Neuronal stem cell (in vitro differentiated cells): Measurements from ENCODE around the gene CCDC198.

Experiments
- DNase-seq: peaks from one replicate; pipeline ENCODE4 v3.0.0-alpha.2; 2013; ENCODE audit warnings: low spot score
- H2AFZ ChIP-seq: one replicate; pipeline ENCODE4 v1.6.1; 2013; ENCODE audit warnings: mild to moderate bottlenecking, low read length, inconsistent platforms
- H2AK5ac ChIP-seq: 2 replicates; pipeline ENCODE4 v1.6.1; 2013; ENCODE audit warnings: low read depth, mild to moderate bottlenecking, inconsistent platforms, low read length, moderate library complexity, mixed read lengths
- H2BK120ac ChIP-seq: 2 replicates; pipeline ENCODE4 v1.6.1; 2013; ENCODE audit warnings: low read depth, mild to moderate bottlenecking, inconsistent platforms, low read length, moderate library complexity, mixed read lengths
- H2BK12ac ChIP-seq: one replicate; pipeline ENCODE4 v1.6.1; 2013; ENCODE audit warnings: low read length, inconsistent platforms
- H2BK15ac ChIP-seq: 2 replicates; pipeline ENCODE4 v1.6.1; 2013; ENCODE audit warnings: mild to moderate bottlenecking, low read length, inconsistent platforms, mixed read lengths
- H2BK5ac ChIP-seq: one replicate; pipeline ENCODE4 v1.6.1; 2013; ENCODE audit warnings: inconsistent platforms, mild to moderate bottlenecking, low read length, moderate library complexity
- H3K14ac ChIP-seq: one replicate; pipeline ENCODE4 v1.6.1; 2013; ENCODE audit warnings: low read length, inconsistent platforms
- H3K18ac ChIP-seq: 2 replicates; pipeline ENCODE4 v1.6.1; 2013; ENCODE audit warnings: low read length, inconsistent platforms
- H3K23ac ChIP-seq: 2 replicates; pipeline ENCODE4 v1.6.1; 2013; ENCODE audit warnings: low read depth, mild to moderate bottlenecking, mixed read lengths, low read length, inconsistent platforms; ENCODE audit not compliant: poor library complexity
- H3K27ac ChIP-seq: replicated peaks from 3 replicates; pipeline ENCODE4 v1.5.1; 2013; ENCODE audit warnings: low read length, inconsistent platforms
- H3K27me3 ChIP-seq, 3 experiments: 2 replicates each; pipeline ENCODE4 v1.6.1; 2013; ENCODE audit warnings: low read length in 3 of 3, mild to moderate bottlenecking in 2 of 3, inconsistent platforms in 1 of 3, low read depth in 1 of 3, mixed read lengths in 1 of 3, moderate library complexity in 1 of 3; ENCODE audit not compliant: control insufficient read depth in 3 of 3, insufficient read depth in 3 of 3
- H3K36me3 ChIP-seq, 2 donors: replicated peaks in 1 of 2; 2 replicates each; pipeline ENCODE4 v1.6.1; 2013; ENCODE audit warnings: low read length in 2 of 2; ENCODE audit not compliant: control insufficient read depth in 2 of 2, insufficient read depth in 2 of 2
- H3K4ac ChIP-seq: 2 replicates; pipeline ENCODE4 v1.6.1; 2013; ENCODE audit warnings: inconsistent platforms, mild to moderate bottlenecking, low read length, moderate library complexity
- H3K4me1 ChIP-seq, 2 donors: 1 replicate in 1 of 2; 2 replicates in 1 of 2; pipeline ENCODE4 v1.6.1; 2013; ENCODE audit warnings: low read length in 2 of 2, low read depth in 1 of 2; ENCODE audit not compliant: control insufficient read depth in 2 of 2, insufficient read depth in 1 of 2
- H3K4me2 ChIP-seq: one replicate; pipeline ENCODE4 v1.6.1; 2013; ENCODE audit warnings: mild to moderate bottlenecking, low read length, inconsistent platforms; ENCODE audit not compliant: insufficient read depth, poor library complexity, severe bottlenecking
- H3K4me3 ChIP-seq, 2 donors: 2 replicates each; pipeline ENCODE4 v1.5.1; 2013; ENCODE audit warnings: low read length in 2 of 2, mild to moderate bottlenecking in 2 of 2, inconsistent platforms in 1 of 2, moderate library complexity in 1 of 2
- H3K79me1 ChIP-seq: one replicate; pipeline ENCODE4 v1.6.1; 2013; ENCODE audit warnings: low read depth, mild to moderate bottlenecking, inconsistent platforms, low read length, moderate library complexity
- H3K9ac ChIP-seq: one replicate; pipeline ENCODE4 v1.6.1; 2013; ENCODE audit warnings: mild to moderate bottlenecking, low read depth, low read length, inconsistent platforms; ENCODE audit not compliant: poor library complexity
- H3K9me3 ChIP-seq, 2 donors: replicated peaks in 1 of 2; 2 replicates each; pipeline versions ENCODE3 to v1.6.1; 2013; ENCODE audit warnings: low read length in 2 of 2, mild to moderate bottlenecking in 2 of 2, inconsistent platforms in 1 of 2, low read depth in 1 of 2, mixed read lengths in 1 of 2, moderate library complexity in 1 of 2; ENCODE audit not compliant: control insufficient read depth in 2 of 2, insufficient read depth in 1 of 2
- H4K8ac ChIP-seq: one replicate; pipeline ENCODE4 v1.6.1; 2013; ENCODE audit warnings: low read depth, mild to moderate bottlenecking, inconsistent platforms, low read length, moderate library complexity
- H4K91ac ChIP-seq: one replicate; pipeline ENCODE4 v1.6.1; 2013; ENCODE audit warnings: low read length, low read depth, mild to moderate bottlenecking, inconsistent platforms; ENCODE audit not compliant: poor library complexity
- WGBS, 2 donors: extraction: QIAGEN DNeasy Blood & Tissue Kit; methylation state at CpG; one replicate each; pipeline ENCODE4 v1.1.7; 2013; ENCODE audit warnings: missing lambda C conversion rate in 2 of 2, mixed read lengths in 1 of 2; ENCODE audit not compliant: insufficient read length in 2 of 2, insufficient replicate concordance in 1 of 2; ENCODE audit errors: extremely low coverage in 2 of 2; 5-methylcytosine and 5-hydroxymethylcytosine counted together

The CCDC198 gene

DNA sequence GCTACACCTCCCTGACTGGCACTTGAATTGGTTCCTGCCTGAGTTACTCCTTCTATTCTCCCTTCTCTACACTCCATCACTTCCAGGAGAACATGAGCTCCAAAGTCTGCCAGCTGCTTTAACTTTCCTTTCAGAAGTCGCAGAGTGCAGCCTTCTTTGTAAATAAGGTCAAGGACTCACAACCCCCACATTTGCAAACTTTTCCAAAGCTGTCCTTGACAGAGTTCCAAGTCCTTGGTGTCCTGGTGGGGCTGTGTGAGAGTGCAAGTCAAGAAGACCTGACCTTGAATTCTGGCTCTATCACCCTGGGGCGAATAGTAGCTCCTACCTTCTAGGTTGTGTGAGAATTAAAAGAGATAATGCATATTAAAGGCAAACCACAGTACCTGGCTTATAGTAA is 15.6 kb downstream of the CCDC198 start:
- no peak for DNase-seq
- Histone ChIP-seq H2AK5ac (no peak overlapping the region), H3K9ac (no peak overlapping the region), H3K4me3 (no peak overlapping the region), H3K4ac (no peak overlapping the region), H4K91ac (no peak overlapping the region), H3K79me1 (no peaks in the 10 kb centered on the region), H3K18ac (no peak overlapping the region), H3K36me3 (no peaks in the 10 kb centered on the region), H2BK15ac (no peak overlapping the region), H3K27ac (no peak overlapping the region), H3K23ac (no peak overlapping the region), H2BK120ac (no peak overlapping the region), H3K27me3 (peaks cover 0 to 2% (median 0%) of the 10 kb centered on the region in 3 experiments), H3K4me2 (no peak overlapping the region), H2BK5ac (no peak overlapping the region), H2BK12ac (no peak overlapping the region), H3K9me3 (no peaks in the 10 kb centered on the region), H3K4me1 (peaks cover 0 to 1% of the 10 kb centered on the region in 2 donors), H3K14ac (no peak overlapping the region), H2AFZ (no peak overlapping the region), H4K8ac (no peak overlapping the region)
- no CpG with 5 or more reads among the region's 2 CpGs for WGBS, 2 donors

DNA sequence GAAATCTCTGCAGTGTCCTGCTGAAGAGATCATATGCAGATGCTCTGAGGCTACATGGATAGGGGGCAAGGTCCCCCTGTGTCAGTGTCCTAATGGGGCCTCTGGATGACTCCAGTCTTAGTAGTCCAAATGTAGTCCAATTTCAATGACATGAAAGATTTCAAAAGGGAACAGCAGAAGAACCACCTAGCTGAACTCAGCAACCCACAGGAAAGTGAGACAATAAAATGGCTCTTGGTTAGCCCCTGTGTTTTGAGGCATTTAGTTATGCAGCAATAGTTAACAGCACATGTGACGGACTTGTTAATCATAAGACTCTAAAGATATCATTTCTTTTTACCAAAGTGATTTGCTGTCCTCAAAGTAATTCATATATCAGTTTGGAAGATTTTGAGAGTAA is 22.7 kb downstream of the CCDC198 start:
- WGBS, 2 donors: no CpG with 5 or more reads among the region's 1 CpG
- Histone ChIP-seq H2AFZ (no peak overlapping the region), H2BK5ac (no peak overlapping the region), H3K27ac (no peak overlapping the region), H4K91ac (no peak overlapping the region), H2BK15ac (no peak overlapping the region), H3K9me3 (no peaks in the 10 kb centered on the region), H3K4ac (no peak overlapping the region), H2AK5ac (no peak overlapping the region), H3K36me3 (no peaks in the 10 kb centered on the region), H4K8ac (no peak overlapping the region), H3K9ac (no peak overlapping the region), H3K4me3 (no peak overlapping the region), H3K4me2 (no peak overlapping the region), H3K4me1 (no peaks in the 10 kb centered on the region), H3K79me1 (no peaks in the 10 kb centered on the region), H3K23ac (no peak overlapping the region), H2BK12ac (no peak overlapping the region), H3K27me3 (no peaks in the 10 kb centered on the region), H2BK120ac (no peak overlapping the region), H3K14ac (no peak overlapping the region), H3K18ac (no peak overlapping the region)
- DNase-seq: no peak

DNA sequence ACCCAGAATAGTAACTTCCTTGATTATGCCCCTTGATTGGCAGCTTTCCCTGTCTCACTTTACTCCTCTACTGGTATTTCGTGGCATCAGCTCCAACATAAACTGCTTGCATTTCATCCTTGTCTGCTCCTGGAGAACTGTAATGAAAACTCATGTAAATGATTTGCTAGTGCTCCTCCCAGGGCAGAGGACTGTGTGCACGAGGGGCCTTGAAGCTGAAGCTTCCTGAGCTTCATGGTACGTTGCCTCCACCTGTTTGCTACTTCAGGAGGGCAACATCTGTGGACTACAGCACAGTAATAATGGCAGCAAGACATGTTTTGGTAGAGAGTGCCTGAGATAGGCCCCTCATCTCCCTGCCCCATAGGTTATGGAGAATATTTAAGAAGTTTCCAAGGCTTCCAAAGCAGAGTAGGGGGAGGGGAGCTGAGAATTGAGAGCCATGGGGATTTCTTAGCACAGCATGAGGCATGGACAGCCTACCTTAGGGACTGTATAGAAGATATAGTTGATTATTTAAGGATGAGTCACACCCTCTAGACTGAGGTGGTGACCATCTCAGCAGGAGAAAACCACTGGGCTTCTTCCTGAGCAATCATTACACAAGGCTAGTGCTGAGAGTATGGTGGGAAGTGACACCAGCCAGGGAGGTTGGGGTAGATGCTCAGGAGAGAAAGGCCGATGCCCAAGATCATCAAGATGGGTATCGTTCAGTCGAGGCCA is 29.5 kb downstream of the CCDC198 start:
- WGBS, 2 donors: no CpG with 5 or more reads among the region's 6 CpGs
- no peak overlapping the region for H3K4ac ChIP-seq
- H3K27ac ChIP-seq: no peak overlapping the region
- H3K4me2 ChIP-seq: no peak overlapping the region
- no peak overlapping the region for H2BK12ac ChIP-seq
- no peak overlapping the region for H2BK120ac ChIP-seq
- H2AFZ ChIP-seq: no peak overlapping the region
- no peaks in the 10 kb centered on the region for H3K9me3 ChIP-seq
- H3K9ac ChIP-seq: no peak overlapping the region
- DNase-seq: no peak
- H3K27me3 ChIP-seq: no peaks in the 10 kb centered on the region
- H3K14ac ChIP-seq: no peak overlapping the region
- no peaks in the 10 kb centered on the region for H3K79me1 ChIP-seq
- no peak overlapping the region for H4K8ac ChIP-seq
- H3K4me3 ChIP-seq: no peak overlapping the region
- H4K91ac ChIP-seq: no peak overlapping the region
- H2BK5ac ChIP-seq: no peak overlapping the region
- no peak overlapping the region for H2BK15ac ChIP-seq
- no peak overlapping the region for H3K18ac ChIP-seq
- no peak overlapping the region for H2AK5ac ChIP-seq
- no peak overlapping the region for H3K23ac ChIP-seq
- H3K4me1 ChIP-seq: no peaks in the 10 kb centered on the region
- no peaks in the 10 kb centered on the region for H3K36me3 ChIP-seq

DNA sequence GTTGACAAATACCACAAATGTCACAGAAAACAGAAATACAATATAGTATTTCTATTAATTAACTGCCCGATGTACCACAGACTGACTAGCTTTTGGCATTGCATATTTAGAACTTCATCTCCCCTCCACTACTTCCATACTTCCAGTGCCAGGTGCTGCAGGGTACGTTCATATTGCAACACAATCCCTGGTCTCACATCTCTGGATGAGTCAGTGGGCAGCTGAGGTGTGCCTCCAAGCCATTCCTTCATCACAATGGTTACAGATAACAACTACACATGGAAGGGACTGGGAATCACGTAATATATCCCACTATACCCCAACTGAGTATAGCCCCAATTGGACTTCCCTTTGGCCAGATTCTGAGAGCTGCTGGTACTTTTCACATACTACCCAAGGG is 31.1 kb downstream of the CCDC198 start:
- Histone ChIP-seq H3K14ac (no peak overlapping the region), H3K79me1 (no peaks in the 10 kb centered on the region), H3K36me3 (no peaks in the 10 kb centered on the region), H2AK5ac (no peak overlapping the region), H3K18ac (no peak overlapping the region), H2BK12ac (no peak overlapping the region), H4K8ac (no peak overlapping the region), H3K4me1 (no peaks in the 10 kb centered on the region), H3K9ac (no peak overlapping the region), H3K27me3 (no peaks in the 10 kb centered on the region), H3K27ac (no peak overlapping the region), H3K4ac (no peak overlapping the region), H2BK15ac (no peak overlapping the region), H2AFZ (no peak overlapping the region), H2BK5ac (no peak overlapping the region), H3K4me2 (no peak overlapping the region), H2BK120ac (no peak overlapping the region), H3K9me3 (no peaks in the 10 kb centered on the region), H3K23ac (no peak overlapping the region), H3K4me3 (no peak overlapping the region), H4K91ac (no peak overlapping the region)
- DNase-seq: no peak
- no CpG with 5 or more reads among the region's 3 CpGs for WGBS, 2 donors
